Retina (tissue), 1 donor: ENCODE data around the gene KIF6.
"Not testable (repeated sequence)": the region's sequence is repeated elsewhere in the genome, so short reads cannot be mapped to it uniquely, and the experiment has no call there.

Source experiments
- DNase-seq: peaks from one replicate; pipeline ENCODE4 v3.0.0-alpha.2; 2016

KIF6 gene

DNA sequence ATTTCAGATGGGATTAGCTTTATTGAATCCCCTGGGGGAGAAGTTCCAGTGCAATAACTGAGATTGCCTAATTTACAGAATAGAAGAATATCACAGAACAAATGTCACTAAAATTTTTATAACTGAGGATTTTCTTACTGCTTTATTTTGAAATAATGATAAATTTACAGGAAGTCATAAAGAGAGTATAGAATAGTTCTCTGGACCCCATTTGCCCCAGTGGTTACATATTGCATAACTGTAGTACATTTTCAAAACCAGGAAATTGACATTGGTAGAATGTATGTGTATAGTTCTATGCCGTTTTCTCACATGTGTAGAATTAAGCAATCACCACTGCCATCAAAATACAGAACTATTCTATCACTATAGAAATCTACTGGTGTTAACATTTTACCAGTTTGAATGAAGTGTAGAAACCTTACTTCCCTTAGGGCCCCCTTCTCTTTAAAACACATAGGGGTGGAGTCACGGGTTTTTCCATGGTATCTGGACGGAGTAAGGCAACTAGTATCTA lies 18.3 kb downstream of the KIF6 start:
- DNase-seq = no peak

DNA sequence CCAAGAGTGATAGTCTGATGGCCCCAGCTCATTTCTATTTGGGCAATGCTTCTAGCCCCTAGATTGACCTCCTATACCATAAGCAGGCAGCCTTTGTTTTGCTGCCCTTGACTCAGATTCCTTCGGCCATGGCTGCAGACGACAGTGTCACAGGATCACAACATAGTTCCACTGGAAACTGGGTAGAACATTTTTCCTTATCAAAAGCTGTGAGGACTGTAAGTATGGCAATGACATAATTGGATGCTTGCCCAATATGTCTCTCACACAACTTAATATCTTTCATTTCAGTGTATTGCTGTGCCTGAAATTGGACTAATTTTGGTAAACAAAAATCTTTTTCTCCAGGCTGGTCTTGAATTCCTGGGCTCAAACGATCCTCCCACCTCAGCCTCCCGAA lies 22.9 kb downstream of the KIF6 start:
- no peak for DNase-seq

DNA sequence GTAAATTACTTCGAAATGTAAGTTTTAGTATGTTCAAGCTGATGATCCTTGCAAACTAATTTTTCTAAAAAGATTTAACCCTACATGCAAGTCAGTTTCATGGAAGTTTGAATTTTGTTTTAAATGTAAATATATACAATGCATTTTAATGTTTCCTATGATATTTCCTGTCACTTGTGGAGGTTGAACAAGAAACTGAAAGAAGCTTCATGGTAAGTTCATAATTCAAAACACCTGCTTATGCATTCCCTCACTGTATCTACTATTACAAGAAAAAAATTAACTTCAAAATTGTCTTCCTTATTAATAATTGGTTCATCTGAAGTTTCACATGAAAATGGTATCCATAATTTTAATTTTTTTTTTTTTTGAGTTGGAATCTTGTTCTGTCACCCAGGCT lies 24.8 kb downstream of the KIF6 start:
- no peak for DNase-seq

DNA sequence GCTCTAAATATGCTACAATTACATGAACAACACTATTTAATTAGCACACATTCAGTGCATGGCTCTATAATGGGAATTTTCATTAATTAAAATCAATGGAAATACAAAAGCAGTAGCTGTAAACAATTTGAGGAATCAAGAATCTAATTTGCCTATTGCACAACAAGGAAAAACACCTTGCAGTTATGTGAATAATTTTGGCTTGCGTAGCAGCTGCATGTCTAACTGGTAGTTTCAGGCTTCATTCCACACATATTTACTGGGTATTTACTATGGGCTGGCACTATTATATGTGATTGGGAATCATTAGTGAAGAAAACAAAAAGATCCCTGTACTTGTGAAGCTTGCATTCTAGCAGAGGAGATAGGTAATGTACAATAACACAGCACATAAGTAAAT lies 26.4 kb downstream of the KIF6 start:
- DNase-seq = no peak

DNA sequence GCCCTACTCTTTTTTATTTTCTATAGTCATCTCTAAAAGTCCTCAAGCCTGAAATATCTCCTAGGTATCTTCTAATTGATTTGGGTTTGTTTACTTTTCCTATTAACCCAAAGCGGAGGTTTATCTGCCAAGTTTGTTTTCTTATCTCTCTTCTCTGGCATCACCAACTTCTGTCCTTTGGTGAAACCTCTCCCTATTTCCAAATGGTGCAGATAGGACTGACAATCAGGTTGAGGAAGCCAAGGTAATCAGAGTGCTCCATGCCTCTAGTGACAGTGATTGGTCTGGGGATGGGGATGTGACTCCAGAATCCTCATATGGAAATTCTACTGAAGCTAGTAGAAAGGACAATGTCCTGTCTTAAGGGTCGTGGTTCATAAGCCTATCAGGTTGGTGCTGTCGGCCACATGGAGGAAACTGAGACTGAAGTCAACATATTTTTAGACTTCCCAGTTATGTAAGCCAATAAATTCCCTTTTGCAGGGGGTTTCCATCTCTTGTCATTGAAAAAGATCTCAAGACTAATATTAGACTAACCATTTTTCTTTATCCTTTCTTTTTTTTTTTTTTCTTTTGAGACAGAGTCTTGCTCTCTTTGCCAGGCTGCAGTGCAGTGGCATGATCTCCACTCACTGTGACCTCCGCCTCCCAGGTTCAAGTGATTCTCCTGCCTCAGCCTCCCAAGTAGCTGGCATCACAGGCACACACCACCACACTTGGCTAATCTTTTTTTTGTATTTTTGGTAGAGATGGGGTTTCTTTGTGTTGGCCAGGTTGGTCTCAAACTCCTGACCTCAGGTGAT lies 28.0 kb downstream of the KIF6 start:
- no peak for DNase-seq

DNA sequence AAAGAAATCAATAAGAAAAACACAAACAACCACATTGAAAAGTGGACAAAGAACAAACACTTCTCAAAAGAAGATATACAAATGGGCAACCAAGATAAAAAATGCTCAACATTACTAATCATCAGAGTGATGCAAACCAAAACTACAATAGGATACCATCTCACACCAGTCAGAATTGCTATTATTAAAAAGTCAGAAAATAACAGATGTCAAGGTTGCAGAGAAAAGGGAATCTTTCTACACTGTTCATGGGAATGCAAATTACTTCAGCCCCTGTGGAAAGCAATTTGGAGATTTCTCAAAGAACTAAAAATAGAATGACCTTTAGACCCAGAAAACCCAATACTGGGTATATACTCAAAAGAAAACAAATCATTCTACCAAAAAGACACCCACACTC lies 29.8 kb downstream of the KIF6 start:
- DNase-seq = no peak

DNA sequence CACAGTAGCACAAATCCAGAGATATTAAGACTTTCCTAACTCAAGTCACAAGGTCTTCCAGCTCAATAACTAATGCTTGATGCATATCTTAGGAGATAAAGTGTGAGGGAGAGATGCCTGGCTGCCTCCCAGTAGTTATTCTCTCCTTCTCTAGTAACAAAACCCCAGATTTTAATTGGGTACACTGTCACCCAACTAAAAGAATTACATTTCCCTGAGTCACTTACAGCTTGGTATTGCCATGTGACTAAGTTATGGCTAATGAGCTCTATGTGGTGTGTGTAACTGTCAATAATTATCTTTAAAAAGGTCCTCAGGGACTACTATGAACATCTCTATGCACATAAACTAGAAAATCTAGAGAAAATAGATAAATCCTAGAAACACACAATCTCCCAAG lies 32.0 kb downstream of the KIF6 start:
- DNase-seq = no peak

DNA sequence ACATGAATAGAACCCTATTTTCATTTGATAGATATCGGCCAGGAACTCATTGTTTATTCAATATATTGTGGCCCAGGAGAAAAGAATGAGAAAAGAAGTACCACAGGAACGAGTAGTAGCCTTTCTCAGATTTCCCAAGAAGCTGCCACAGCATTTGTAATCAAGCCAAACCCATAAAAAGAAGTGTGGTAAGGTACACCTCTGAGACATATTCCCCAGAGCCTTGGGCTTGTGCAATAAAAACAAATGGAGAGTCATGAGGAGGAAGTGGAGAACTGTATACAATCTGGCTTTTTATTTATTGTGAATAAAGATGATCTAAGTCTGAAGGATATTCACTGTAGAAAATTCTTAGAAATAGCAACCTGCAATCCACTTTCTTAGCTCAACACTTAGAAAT lies 36.7 kb downstream of the KIF6 start:
- no peak for DNase-seq

DNA sequence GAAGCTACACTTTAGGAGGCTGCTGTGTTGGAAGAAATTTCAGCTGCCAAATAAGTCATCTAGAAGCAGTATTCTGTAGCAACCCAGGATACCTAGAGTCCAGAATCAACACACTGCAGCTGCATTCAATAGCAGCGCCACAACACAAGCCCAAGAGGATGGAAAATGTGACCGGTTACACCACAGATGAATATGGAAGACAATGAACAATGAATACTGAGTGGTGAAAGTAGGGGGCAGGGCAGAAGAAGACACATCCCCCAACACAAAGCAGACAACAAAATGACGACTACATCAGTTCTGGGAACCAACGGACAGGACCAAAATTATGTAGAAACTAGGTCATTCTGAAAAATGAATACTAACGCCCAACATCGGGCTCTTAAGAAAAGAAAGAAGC lies 38.2 kb downstream of the KIF6 start:
- DNase-seq = no peak

DNA sequence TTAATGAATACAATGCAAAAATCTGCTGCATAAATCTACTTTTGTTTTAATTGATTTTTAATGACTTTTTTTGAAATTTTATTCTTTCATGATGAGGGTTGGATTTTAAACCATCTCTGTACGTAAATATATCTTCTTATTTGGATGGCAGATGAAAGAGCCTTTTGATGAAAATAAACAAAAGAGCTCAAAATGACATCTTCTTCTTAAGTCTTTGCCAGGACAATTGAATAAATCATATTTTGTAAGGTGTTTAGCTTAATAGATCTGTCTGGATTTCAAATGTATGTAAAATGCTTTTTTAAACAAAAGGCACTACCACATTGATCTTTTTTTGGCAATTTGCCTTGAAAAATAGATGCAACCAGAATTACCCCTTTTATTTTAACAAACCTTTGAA lies 39.3 kb downstream of the KIF6 start:
- DNase-seq = no peak

DNA sequence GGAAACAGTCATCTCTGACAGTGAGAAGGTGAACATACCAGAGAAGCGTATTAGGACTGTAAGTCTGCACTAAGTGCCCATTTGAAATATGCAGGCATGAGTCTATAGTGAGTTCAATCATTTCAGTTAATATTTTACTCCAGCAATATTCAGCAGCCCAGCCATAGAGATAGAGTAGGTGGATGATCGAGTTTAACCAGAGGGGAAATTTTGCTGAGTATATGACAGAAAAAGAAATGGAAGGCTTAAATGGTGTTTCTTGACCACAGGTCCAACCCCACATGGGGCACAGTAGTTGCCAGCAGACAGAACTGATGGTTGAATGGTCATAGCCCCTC lies 39.8 kb downstream of the KIF6 start:
- no peak for DNase-seq

DNA sequence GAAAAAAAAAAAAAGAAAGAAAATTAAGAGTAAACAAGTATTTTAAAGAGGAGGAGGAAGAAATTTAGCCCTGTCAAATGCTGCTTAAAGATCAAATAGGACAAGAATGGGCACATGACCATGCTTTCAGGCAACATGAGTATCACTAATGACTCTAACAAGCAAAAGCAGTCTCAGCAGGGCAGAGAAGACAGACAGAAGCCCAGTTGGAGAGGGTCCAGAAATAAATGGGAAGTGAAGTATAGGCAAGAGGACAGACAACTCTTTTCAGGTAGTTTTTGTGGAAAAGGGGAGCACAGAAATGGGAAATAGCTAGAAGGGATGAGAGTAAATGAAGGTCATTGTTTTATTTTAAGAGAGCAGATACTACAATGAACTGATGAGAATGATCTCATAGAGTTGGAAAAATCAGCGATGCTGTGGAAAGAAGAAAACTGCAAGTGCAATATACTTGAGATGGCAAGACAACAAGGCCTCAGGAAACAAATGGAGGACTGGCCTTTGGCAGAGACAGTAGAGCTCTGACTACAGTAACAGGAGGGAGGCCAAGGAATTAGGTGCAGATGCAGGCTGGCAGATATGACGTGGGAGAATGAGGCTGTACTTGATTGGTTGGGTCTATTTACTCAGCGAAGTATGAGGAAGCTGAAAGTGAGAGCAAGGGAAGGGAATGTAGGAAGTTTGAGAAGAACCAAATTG lies 40.3 kb downstream of the KIF6 start:
- no peak for DNase-seq

DNA sequence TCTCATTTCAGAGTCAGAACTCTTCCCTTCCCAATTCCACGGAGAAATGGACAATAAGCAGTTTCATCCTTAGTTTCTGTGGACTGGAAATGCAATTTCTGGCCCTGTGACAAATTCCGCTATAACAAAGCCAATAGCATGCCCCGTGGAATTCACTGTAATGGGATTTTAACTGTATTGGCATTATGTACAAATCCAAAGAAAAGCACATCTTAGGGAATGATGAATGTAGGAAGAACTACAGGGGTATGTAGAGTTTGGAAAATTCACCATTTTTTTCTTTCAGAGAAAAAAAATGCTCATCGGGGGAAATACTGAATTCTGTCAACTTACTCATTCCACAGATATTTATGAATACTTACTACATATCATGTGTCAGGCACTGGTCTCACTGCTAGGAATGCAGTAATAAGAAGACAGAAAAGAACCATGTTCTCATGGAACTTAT lies 43.5 kb downstream of the KIF6 start:
- no peak for DNase-seq

DNA sequence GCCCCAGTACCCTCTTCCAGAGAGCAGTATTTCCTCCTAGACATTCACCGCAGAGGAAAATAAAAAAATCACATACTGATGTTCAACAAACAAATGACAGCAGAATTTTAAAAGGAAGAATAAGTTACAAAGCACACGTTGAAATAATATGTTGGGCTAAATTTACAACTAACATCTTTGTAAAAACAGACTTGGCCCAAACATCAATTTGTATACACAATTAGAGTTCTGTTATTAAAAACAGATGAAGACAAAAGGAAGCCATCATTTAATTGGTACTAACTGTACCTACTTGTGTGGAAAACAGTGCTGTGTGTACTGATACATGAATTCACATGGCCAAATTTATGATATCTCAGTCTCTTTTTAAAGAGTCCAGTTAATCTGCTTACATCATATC lies 46.3 kb downstream of the KIF6 start:
- DNase-seq = no peak

DNA sequence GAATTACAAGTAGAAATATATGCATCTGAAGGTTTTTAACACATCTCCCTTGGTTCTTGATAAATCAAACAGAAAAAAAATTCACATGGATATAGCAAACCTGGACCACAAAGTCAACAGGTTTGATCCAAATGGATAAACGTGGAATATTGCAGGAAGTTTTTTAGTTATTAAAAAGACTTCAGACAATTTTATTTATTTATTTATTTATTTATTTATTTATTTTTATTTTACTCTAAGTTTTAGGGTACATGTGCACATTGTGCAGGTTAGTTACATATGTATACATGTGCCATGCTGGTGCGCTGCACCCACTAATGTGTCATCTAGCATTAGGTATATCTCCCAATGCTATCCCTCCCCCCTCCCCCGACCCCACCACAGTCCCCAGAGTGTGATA lies 47.9 kb downstream of the KIF6 start:
- not testable (repeated sequence) for DNase-seq

DNA sequence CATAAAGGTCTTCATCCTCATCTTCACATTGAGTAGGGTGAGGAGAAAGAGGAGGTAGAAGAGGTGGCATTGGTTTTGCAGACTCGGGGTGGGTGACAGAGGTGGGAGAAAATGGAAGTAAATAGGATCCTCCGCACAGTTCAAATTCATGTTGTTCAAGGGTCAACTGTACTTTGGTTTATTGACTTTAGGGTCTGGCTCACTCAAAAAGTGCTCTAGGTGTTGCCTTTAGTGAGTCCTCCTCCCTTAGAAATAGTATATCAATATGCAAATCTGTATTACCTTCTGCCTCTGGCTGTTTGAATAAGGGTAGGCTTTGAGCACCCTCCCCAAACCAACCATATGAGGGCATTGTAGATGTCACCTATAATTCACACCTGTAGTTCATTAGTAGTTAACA lies 54.7 kb downstream of the KIF6 start:
- no peak for DNase-seq

DNA sequence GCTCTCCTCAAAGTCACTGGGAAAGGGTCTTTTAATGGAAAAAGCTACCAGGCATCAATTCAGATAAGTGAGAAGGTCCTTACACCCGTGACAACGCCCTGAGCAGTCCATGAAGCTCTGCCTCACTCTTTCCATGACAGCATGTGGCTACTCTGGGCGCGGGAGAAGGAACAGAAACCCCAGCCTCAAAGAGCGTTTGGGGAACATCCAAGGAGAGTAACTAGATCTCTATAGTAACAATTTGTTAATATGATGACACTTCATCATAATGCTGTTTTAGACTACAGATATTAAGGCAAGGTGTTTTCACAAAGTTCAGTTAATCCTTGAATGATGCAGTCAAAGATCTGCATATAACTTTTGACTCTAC lies 55.2 kb downstream of the KIF6 start:
- no peak for DNase-seq

DNA sequence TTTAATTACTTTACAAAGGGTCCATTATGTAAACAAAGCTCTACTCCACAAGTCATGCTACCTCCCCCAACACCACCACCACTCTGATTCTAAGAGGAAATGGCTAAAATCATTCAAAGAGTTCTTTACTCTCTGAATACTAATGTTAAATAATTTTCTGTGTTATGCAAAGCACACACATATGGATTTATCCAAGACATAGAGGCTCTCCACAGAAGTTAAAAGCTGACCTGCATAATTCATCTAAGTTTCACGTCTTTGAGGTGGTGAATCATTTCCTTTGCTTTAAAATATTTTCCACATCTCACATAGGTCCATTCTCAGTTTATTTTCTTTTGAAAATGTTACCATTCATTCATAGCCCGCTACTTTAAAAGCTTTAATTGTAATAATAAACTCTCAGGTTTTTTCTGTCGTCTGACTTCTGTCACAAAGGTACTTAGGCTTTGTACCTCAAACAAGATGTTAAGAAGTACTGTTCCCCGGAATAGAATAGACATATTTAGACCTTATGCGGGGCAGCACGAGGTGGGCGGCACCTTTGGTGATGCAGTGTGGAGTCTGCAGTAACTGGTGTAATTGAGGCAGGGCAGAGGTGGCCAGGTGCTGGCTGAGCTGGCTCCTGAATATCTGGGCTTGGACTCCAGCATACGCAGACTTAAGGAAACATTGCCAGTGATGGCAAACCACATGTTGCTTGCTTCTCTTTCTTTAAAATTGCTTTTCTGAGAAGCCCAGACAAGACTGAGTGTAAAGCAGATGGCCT lies 55.8 kb downstream of the KIF6 start:
- no peak for DNase-seq

DNA sequence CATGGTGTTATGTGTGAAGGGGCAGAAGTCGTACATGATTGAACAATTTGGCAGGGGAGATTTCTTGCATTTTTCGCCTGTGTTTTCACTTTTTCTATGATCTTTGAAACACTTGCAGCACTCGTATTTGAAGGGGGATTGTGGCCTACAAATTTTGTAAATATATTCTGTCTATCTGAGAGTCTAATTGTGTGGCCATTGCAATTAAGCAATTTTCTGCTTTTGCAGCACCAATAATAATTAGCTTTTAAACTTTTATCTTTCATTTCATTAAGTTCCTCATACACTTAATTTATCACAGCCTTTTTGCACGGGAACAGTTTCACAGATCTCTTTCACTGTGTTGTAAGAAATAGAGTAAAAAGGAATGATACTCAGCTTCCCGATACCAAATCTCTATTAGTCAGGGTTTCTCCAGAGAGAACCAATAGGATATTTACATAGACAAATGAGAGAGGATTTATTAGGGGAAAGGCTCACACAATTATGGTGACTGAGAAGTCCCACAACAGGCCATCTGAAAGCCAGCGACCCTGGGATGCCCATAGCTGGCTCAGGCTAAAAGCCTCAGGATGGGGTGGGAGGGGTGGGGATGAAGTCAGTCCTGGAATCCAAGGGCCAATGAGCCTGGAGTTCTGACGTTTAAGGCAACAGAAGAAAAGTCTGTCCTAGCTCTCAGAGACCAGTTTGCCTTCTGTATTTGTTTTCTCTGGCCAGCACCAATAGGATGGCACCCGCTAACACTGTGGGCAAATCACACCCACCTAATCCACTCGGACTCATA lies 58.3 kb downstream of the KIF6 start:
- no peak for DNase-seq

DNA sequence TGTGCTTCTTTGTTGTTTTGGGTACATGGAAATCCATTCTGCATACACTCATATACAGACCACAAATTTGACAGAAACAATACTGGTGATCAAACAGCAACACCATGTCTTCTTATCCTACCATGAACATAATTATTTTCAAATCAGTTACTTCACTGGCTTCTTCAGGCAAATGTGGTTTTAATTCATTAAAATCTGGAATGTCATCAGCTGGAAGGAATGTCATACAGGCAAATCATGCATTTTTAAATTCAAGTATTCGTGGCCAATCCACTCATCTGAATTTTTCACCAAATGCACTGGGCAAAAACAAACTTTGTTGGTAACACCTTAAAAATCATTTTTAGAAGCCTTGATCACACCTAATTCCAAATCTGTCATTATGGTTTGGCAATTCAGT lies 59.3 kb downstream of the KIF6 start:
- no peak for DNase-seq

DNA sequence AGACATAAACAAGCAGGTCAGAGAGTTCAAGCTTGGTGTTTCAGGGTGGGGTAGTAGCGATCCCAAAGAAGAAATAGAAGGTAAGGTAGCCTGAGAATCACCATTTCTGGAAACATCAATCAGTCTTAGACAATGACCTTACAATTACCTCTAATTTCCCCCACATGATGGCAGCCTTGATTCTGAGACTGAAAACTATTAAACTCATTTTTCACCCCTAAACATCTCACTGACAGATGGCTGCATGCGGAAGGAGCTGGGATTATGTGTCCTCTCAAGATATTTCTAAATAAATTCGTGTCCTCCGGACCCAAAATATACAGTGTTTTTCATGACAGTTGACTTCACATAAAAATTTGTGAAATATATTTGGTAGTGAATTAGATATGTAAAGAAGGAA lies 61.0 kb downstream of the KIF6 start:
- DNase-seq = no peak

DNA sequence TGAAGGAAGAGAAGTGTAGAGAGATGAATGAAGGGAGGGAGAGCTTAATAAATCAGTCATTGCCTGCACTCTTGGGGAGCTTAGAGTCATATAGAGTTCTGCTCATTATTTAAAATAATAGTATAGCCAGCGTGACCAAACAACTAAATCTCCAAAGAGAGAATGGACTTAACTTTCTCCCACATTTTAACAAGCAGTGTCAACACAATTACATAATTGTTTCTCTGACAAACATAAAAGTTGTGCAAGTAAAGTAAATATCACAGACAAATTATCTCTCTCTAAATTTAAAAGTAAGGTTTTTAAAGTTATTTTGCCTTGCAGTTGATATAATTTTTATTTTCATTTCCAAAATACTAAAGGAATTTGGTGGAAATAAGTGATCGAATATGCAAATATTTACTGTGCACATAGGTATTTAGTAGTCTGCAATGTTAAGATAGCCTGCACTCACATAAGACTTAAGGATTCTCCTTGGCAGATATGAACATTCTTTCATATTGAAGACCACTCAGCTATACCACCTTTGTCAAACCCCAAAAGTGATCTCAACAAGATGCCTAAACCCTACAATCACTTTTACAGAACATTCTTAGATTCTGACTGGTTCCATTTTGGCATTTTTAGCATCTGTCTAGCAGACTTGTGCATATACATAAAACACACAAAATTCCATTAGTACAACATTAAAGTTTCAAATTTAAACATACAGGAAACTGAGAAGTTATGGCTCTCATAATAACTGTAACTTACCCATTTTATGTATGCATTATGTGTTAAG lies 67.7 kb downstream of the KIF6 start:
- DNase-seq = no peak
